NCI-H1436 treated with DMSO at 0.1 percent for 48 hours (cell line): Measurements from ENCODE around the gene RNF31.
A peak's percentile ranks its signal among the peaks of the same experiment; 100 is the strongest.

ENCODE experiments used
- DNase-seq: peaks from one replicate; lab custom pipeline; 2025; lab: John Stamatoyannopoulos, UW

Gene RNF31

GRCh38 chr14:24116128-24116814 is 31.0 kb upstream of the RNF31 start:
- DNase-seq = no peak

- no peak for DNase-seq
Measured at GRCh38 chr14:24117179-24117578, 30.1 kb upstream of the RNF31 start.

- no peak for DNase-seq
Measured at GRCh38 chr14:24119691-24120090, 27.6 kb upstream of the RNF31 start.

- no peak for DNase-seq
Measured at GRCh38 chr14:24121210-24121609, 26.1 kb upstream of the RNF31 start.

- no peak for DNase-seq
Measured at GRCh38 chr14:24122416-24122815, 24.9 kb upstream of the RNF31 start.

- DNase-seq = no peak
Measured at GRCh38 chr14:24122898-24123297, 24.4 kb upstream of the RNF31 start.

GRCh38 chr14:24123424-24124417 is 23.6 kb upstream of the RNF31 start:
- no peak for DNase-seq

GRCh38 chr14:24126939-24127338 is 20.4 kb upstream of the RNF31 start:
- no peak for DNase-seq

GRCh38 chr14:24127673-24128072 is 19.6 kb upstream of the RNF31 start:
- no peak for DNase-seq

- DNase-seq = no peak
Measured at GRCh38 chr14:24129410-24129998, 17.8 kb upstream of the RNF31 start.

- DNase-seq = no peak
Measured at GRCh38 chr14:24130380-24130716, 16.9 kb upstream of the RNF31 start, which contains the start of gene FITM1. Gene FITM1, plus strand, starts transcription at chr14:24130659. Its CDS starts 905 bp downstream, at chr14:24131564.

- no peak for DNase-seq
Measured at GRCh38 chr14:24130717-24131548, 16.4 kb upstream of the RNF31 start.

- no peak for DNase-seq
Measured at GRCh38 chr14:24131549-24131966, 15.7 kb upstream of the RNF31 start.

GRCh38 chr14:24132061-24132685 is 15.1 kb upstream of the RNF31 start:
- no peak for DNase-seq

- DNase-seq = no peak
Measured at GRCh38 chr14:24132976-24133375, 14.3 kb upstream of the RNF31 start.

- no peak for DNase-seq
Measured at GRCh38 chr14:24133735-24134134, 13.6 kb upstream of the RNF31 start.

GRCh38 chr14:24135584-24135833 is 11.8 kb upstream of the RNF31 start:
- no peak for DNase-seq

- peak; percentile 69 for DNase-seq
Measured at GRCh38 chr14:24135834-24136683, 11.2 kb upstream of the RNF31 start, which contains the start of gene PSME1. Gene PSME1, plus strand, starts transcription at chr14:24136194. Its CDS starts 69 bp downstream, at chr14:24136263.

- no peak for DNase-seq
Measured at GRCh38 chr14:24136684-24137528, 10.4 kb upstream of the RNF31 start.
